Neural cell (in vitro differentiated cells): ENCODE measurements around the gene OSBP2. TPM values are rescaled to one million over a fixed set of nuclear protein-coding genes. Genes with fewer than 3 reads are reported as not detected.

ENCODE experiments used
- H2AFZ ChIP-seq: fragments of 200-600, 300-800 bp; sonication (generic), shearing (Covaris generic); 2 replicates; pipeline ENCODE4 v1.6.0; 2014; ENCODE audit warnings: low read depth, mild to moderate bottlenecking, antibody characterized with exemption, low read length, moderate library complexity
- H3F3A ChIP-seq: fragments of 200-600 bp; shearing (Covaris generic); 2 replicates; pipeline ENCODE4 v1.6.1; 2016; ENCODE audit warnings: mild to moderate bottlenecking, moderate library complexity, mixed read lengths, antibody characterized with exemption, low read length; ENCODE audit not compliant: insufficient read depth, poor library complexity, severe bottlenecking
- H3K27ac ChIP-seq: fragments of 200-600, 300-800 bp; sonication (generic), shearing (Covaris generic); 2 replicates; pipeline ENCODE4 v1.5.1; 2014; ENCODE audit warnings: mild to moderate bottlenecking, low read length, moderate library complexity
- H3K27me3 ChIP-seq: fragments of 300-800, 200-600 bp; sonication (generic), shearing (Covaris generic); 2 replicates; pipeline ENCODE4 v1.6.0; 2014; ENCODE audit warnings: mild to moderate bottlenecking, low read depth, low read length, moderate library complexity; ENCODE audit not compliant: insufficient read depth
- H3K36me3 ChIP-seq: fragments of 300-800, 200-600 bp; sonication (generic), shearing (Covaris generic); 2 replicates; pipeline ENCODE4 v1.5.1; 2014; ENCODE audit warnings: mild to moderate bottlenecking, antibody characterized with exemption, low read length, moderate library complexity; ENCODE audit not compliant: insufficient read depth
- H3K4me2 ChIP-seq: fragments of 300-800, 200-600 bp; sonication (generic), shearing (Covaris generic); 2 replicates; pipeline ENCODE4 v1.6.0; 2014; ENCODE audit warnings: mild to moderate bottlenecking, low read length
- H3K4me3 ChIP-seq: fragments of 300-800, 200-600 bp; sonication (generic), shearing (Covaris generic); 2 replicates; pipeline ENCODE4 v1.5.1; 2014; ENCODE audit warnings: mild to moderate bottlenecking, low read length, moderate library complexity
- H3K79me2 ChIP-seq: fragments of 200-600 bp; shearing (Covaris generic); replicated peaks from 2 replicates; pipeline ENCODE4 v1.6.0; 2014; ENCODE audit warnings: mild to moderate bottlenecking, low read length, moderate library complexity; ENCODE audit not compliant: insufficient read depth
- H3K9ac ChIP-seq: fragments of 300-800, 200-600 bp; sonication (generic), shearing (Covaris generic); 2 replicates; pipeline ENCODE4 v1.6.1; 2016; ENCODE audit warnings: mild to moderate bottlenecking, low read length, mixed read lengths
- H3K9me2 ChIP-seq: fragments of 200-600 bp; shearing (Covaris generic); 2 replicates; pipeline ENCODE4 v1.6.1; 2016; ENCODE audit warnings: mild to moderate bottlenecking, low read length, mixed read lengths; ENCODE audit not compliant: insufficient read depth
- H3K9me3 ChIP-seq: fragments of 200-600, 300-800 bp; sonication (generic), shearing (Covaris generic); 2 replicates; pipeline ENCODE4 v1.6.1; 2016; ENCODE audit warnings: mild to moderate bottlenecking, mixed run types, low read length, moderate library complexity, mixed read lengths
- H4K20me1 ChIP-seq: fragments of 200-600 bp; shearing (Covaris generic); 2 replicates; pipeline ENCODE4 v1.6.1; 2016; ENCODE audit warnings: mild to moderate bottlenecking, mixed run types; ENCODE audit not compliant: insufficient read depth
- CTCF ChIP-seq: fragments of 450-650 bp; IDR thresholded peaks from 2 replicates; pipeline ENCODE4 v1.5.1; 2014; ENCODE audit warnings: antibody characterized with exemption, mild to moderate bottlenecking, moderate library complexity; ENCODE audit not compliant: poor library complexity, severe bottlenecking
- EP300 ChIP-seq: fragments of 450-650 bp; conservative IDR thresholded peaks from 2 replicates; pipeline ENCODE4 v1.6.1; 2014; ENCODE audit warnings: antibody characterized with exemption, mild to moderate bottlenecking, moderate library complexity; ENCODE audit not compliant: poor library complexity, severe bottlenecking
- EZH2 ChIP-seq: fragments of 200-600, 300-800 bp; shearing (Covaris generic), sonication (generic); IDR thresholded peaks from 2 replicates; pipeline ENCODE4 v1.6.1; 2014; ENCODE audit warnings: antibody characterized with exemption, low read length, borderline replicate concordance, mild to moderate bottlenecking; ENCODE audit not compliant: insufficient read depth, poor library complexity, severe bottlenecking
- MXI1 ChIP-seq: fragments of 450-650 bp; conservative IDR thresholded peaks from 2 replicates; pipeline ENCODE4 v1.6.1; 2014; ENCODE audit warnings: antibody characterized with exemption, mild to moderate bottlenecking; ENCODE audit not compliant: poor library complexity, severe bottlenecking
- POLR2AphosphoS5 ChIP-seq: IDR thresholded peaks from 2 replicates; pipeline ENCODE4 v1.6.1; 2012
- RAD21 ChIP-seq: fragments of 450-650 bp; conservative IDR thresholded peaks from 2 replicates; pipeline ENCODE4 v1.6.1; 2014; ENCODE audit warnings: antibody characterized with exemption, mild to moderate bottlenecking, moderate library complexity
- REST ChIP-seq: IDR thresholded peaks from 2 replicates; pipeline ENCODE4 v1.6.1; 2012; ENCODE audit warnings: borderline replicate concordance
- SMC3 ChIP-seq: fragments of 450-650 bp; conservative IDR thresholded peaks from 2 replicates; pipeline ENCODE4 v1.6.1; 2014; ENCODE audit warnings: antibody characterized with exemption, mild to moderate bottlenecking, moderate library complexity; ENCODE audit not compliant: poor library complexity
- TAF1 ChIP-seq: IDR thresholded peaks from 2 replicates; pipeline ENCODE4 v1.6.1; 2012; ENCODE audit warnings: low read depth
- polyA plus RNA-seq: library from polyadenylated mRNA; depleted of rRNA; stranded (reverse); fragments of >200 nt; gene quantifications from 2 replicates; pipeline ENCODE4 v1.2.3, GENCODE V29; 2014

The OSBP2 gene
- polyA plus RNA-seq, 1 donor from 2014 or later = 8.7 TPM

DNA sequence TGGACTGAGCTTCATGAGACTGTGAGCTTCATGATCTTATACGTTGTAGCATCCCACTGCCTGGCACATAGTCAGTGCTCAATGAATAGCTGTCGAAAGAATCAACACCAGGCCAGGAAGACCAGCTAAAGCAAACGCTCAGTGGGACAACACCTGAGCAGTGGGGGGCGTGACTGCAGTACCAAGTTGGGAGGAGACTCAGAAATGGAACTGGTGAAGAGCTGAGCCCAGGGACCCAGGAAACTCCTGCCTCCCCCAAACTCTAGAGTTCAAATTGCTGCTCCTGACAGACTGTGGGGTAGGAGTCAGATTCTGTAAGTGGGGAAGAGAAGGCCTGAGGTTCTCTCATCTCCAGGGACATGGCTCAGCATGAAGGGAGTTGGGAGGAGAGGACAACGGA, 214.6 kb downstream of the OSBP2 start:
- TF ChIP-seq TAF1 (no peak), EZH2 (no peak), MXI1 (no peak), POLR2AphosphoS5 (no peak), CTCF (no peak), REST (no peak), SMC3 (no peak), EP300 (no peak), RAD21 (no peak)
- Histone ChIP-seq H3K27me3 (no peaks in the 10 kb centered on the region), H3K4me3 (no peak overlapping the region), H3K4me2 (no peak overlapping the region), H2AFZ (no peak overlapping the region), H3K36me3 (no peaks in the 10 kb centered on the region), H3K9ac (no peak overlapping the region), H3K9me3 (no peaks in the 10 kb centered on the region), H3K9me2 (no peaks in the 10 kb centered on the region), H3K27ac (no peak overlapping the region), H3K79me2 (no peaks in the 10 kb centered on the region), H4K20me1 (no peaks in the 10 kb centered on the region), H3F3A (no peaks in the 10 kb centered on the region)

DNA sequence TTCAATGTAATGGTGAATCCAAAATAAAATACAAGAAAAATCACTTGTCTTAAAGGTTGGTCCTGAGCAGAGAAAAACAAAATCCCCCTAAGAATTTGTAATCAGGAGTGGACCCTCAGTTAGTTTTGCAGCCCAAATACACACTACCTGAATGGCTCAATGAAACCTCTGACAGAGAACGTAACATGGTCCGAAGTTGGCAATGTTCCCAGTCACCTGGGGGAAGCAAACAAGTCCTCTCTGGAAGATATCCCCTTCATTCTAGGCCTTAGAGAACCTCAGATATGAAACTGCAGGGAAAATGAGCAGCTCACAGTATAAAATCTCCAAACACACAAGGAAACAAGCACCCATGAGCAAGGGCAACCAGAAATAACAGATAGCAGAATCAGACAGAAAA, 215.7 kb downstream of the OSBP2 start:
- no peak overlapping the region for H3K4me3 ChIP-seq
- no peaks in the 10 kb centered on the region for H3K27me3 ChIP-seq
- no peaks in the 10 kb centered on the region for H3K36me3 ChIP-seq
- no peak overlapping the region for H2AFZ ChIP-seq
- TF ChIP-seq SMC3 (no peak), POLR2AphosphoS5 (no peak), RAD21 (no peak), CTCF (no peak), REST (no peak), EP300 (no peak)
- H3K9me2 ChIP-seq = no peaks in the 10 kb centered on the region
- H3K9me3 ChIP-seq = no peaks in the 10 kb centered on the region
- H3K4me2 ChIP-seq = no peak overlapping the region
- no peaks in the 10 kb centered on the region for H3K79me2 ChIP-seq
- H3K9ac ChIP-seq = no peak overlapping the region
- no peaks in the 10 kb centered on the region for H4K20me1 ChIP-seq
- no peak overlapping the region for H3K27ac ChIP-seq
- H3F3A ChIP-seq = no peaks in the 10 kb centered on the region
